GM18526 (cell line): ENCODE measurements around the gene GSN.

Experiments used
- POLR2A ChIP-seq: IDR thresholded peaks from 3 replicates; pipeline ENCODE4 v1.6.1; 2011; ENCODE audit not compliant: insufficient read length; ENCODE audit errors: extremely low read depth

The GSN gene

DNA sequence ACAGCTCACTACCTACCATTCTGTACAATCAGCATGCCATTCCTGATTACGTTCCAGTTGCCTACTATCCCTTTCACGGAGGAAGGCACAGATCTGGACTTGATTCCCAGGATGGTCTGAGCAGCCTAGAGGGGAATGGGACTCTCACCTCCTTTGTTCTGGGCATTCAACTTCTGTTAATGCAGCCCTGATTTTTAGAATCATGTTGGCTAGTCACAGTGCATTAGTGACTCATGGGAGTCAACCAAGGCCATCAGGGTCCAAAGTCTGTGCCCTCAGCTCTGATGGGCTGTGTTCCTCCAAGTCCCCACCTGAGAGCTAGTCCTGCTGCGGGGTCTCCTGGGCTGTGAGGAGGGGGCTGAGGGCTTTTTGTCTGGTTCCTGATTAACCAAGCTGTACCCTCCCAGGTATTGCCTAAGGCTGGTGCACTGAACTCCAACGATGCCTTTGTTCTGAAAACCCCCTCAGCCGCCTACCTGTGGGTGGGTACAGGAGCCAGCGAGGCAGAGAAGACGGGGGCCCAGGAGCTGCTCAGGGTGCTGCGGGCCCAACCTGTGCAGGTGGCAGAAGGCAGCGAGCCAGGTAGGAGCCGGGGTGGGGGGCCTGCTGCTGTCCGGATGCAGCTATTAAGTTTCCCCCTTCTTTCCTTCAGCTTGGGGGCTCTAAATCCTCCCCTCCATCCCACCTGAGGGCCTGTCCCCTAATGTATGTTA is 59.1 kb downstream of the GSN start:
- TF ChIP-seq POLR2A: no peak

DNA sequence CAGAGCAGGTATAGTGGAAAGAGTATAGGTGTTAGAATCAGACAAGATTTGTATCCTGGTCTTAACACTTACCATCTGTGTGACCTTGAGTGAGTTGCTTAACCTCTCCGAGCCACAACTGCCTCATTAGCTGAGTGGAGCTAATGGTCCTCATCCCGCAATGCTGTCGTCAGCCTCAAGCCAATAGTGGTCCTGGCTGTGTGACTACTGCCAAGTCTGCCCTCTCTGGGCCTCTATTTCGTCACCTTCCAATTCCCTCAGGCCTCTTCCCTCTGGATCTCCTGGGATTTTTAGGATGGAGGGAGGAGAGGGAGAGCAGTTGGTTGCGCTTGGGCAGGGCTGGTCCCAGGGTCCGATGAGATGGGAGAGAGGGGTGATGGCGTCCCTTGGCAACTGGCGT is 60.5 kb downstream of the GSN start:
- no peak for TF ChIP-seq POLR2A

DNA sequence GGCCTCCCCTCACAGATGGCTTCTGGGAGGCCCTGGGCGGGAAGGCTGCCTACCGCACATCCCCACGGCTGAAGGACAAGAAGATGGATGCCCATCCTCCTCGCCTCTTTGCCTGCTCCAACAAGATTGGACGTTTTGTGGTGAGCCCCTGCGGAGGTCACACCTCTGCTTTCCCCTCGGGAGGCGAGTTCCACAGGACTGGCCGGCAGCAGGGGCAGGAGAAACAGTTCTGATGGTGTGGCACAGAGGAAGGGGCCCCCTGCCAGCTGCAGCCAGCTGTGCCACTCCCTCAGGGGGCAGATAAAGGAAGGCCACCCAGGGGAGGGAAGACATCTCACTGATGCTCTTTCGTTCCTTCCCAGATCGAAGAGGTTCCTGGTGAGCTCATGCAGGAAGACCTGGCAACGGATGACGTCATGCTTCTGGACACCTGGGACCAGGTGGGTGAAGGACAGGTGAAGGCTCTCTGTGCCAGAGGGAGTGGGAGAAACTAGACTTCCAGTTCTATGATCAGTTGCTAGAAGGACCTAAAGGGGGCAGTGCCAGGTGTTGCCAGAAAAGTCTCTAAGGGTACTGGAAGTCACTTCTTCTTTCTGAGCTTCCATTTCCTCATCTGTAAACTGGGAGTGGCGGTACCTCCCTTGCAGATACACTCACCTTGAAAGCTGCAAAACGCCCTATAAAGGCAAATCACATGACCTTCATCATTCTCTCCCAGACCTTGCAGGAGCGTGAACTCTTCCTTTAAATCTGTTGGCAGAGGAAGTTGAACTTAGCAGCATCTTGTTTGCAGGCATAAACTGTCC is 61.1 kb downstream of the GSN start:
- TF ChIP-seq POLR2A: no peak

- TF ChIP-seq POLR2A: no peak
Observed at GRCh38 chr9:121331549-121331948, 63.6 kb downstream of the GSN start.

DNA sequence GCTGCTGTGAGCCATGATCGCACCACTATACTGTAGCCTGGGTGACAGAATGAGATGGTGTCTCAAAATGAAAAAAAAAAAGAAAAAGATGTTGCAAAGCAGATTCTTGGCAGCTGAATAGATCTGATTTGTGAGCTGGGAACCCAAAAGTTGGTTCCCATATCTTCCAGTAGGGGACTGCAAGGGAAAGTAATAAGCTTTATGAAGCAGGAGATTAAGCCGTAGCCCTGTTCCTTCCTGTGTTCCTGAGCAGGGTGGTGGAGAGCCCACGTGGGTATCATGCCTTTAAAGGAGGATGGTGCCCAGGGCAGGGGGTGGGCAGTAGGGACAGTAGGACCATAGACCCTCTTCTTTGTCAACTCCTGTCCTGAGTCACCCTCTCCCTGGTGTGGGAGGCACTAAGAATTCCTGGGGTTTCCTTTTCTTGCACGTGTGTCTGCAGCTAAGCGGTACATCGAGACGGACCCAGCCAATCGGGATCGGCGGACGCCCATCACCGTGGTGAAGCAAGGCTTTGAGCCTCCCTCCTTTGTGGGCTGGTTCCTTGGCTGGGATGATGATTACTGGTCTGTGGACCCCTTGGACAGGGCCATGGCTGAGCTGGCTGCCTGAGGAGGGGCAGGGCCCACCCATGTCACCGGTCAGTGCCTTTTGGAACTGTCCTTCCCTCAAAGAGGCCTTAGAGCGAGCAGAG is 64.2 kb downstream of the GSN start:
- no peak for TF ChIP-seq POLR2A

DNA sequence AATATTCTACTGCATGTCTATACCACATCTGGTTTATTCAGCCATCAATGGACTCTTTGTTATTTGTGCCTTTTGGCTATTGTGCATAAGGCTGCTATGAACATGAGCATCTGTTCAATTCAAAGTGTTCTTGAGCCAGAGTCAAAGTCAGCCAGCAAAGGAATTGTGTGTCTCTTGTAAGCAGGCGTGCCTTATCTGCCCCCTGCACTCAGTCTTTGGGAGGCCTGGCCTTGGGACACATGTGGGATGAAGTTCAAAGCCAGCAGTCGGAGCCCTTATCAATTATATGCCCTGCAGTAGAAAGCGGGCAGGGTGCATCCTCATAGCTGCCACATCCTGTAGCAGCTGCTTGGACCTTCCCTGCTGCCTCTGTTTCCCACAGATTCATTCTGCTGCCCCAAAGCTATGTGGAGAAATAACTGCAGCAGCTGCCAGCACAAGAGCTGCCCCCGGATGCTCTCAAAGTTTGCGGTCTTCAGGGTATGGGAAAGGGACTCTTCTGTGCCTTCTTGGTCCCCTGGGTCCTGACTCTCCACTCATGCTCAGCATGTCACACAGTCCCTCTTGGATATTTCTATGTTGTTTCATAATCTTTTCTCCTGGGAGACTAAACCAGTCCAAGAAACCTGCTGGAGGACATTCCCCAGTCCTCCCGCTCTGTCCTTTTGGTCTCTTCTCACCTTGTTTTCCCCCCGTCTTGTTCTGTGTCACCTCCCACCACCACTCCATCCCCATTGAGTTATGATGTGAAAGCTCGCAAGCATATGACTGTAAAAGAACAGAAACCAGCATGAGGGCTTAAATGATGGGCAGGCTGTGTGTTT is 66.2 kb downstream of the GSN start:
- TF ChIP-seq POLR2A: no peak

DNA sequence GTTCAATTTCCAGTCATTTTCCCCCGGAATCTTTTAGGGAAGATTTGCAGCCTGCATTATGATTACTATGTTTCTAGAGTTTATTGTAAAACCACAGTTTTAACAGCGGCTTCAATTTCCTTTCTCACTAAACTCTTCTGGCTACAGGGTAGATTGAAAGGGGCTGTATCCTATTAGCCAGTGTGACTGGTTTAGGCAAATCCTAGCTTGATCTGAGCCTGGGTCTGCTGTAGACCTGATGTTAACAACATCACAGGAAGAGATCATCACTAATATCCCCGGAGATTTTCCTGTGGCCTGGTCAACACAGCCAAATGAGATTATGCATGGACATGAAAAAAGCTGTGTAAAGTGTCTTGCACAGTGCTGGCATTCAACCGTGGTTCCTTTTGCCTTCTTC is 68.7 kb downstream of the GSN start:
- no peak for TF ChIP-seq POLR2A

- no peak for TF ChIP-seq POLR2A
Observed at GRCh38 chr9:121339437-121339836, 71.5 kb downstream of the GSN start.

DNA sequence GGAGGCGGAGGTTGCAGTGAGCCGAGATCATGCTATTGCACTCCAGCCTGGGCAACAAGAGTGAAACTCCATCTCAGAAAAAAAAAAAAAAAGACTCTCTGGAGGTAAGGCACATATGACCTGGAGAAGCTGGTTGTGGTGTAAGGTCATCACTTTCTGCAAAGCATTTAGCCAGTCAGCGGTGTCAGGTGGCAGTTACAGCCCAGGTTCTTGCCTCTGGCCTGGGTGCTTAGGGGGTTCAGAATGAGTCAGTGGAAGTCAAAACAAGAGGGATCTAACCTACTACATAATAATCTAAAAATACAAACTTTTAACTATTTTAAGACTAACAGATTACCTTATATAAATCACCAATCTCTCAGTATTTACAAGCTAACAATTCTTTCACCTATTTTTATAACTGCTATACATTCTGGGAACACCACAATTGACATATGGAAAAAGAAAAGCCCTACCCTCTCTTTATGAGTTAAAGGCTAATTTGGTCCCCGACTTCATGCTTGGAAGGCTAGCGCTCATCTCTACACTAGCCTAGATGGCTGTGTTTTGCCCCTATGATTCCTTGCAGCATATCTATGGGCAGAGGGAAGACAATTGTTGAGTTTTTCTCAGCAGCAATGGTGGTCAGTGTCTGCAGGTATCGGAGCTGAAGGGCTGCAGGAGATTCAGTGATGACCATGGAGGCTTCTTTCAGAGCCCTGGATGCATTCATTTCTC is 72.9 kb downstream of the GSN start:
- no peak for TF ChIP-seq POLR2A

DNA sequence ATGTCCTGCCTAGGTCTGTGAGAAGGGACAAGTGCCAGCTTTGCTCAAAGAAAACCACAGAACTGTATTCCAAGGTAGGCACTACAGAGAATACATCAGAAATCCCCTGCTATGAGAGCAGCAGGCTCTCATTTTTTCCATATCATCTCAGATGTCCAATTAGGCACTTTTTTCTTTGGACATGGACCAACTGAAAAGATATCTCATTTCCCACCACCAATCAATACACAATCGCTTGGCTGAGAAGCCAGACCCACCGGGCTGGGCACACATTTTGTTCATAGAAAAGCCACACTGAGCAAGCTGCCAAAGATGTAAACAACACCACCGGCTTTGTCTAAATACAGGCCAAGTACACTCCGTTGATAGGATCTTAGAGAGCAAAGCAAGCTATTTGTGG is 76.2 kb downstream of the GSN start:
- no peak for TF ChIP-seq POLR2A

- TF ChIP-seq POLR2A: no peak
Observed at GRCh38 chr9:121345070-121345469, 77.1 kb downstream of the GSN start.

- TF ChIP-seq POLR2A: no peak
Observed at GRCh38 chr9:121348221-121348620, 80.3 kb downstream of the GSN start.

- TF ChIP-seq POLR2A: no peak
Observed at GRCh38 chr9:121349009-121349408, 81.0 kb downstream of the GSN start.

GRCh38 chr9:121350036-121350435 is 82.1 kb downstream of the GSN start:
- TF ChIP-seq POLR2A: no peak
